Uterus (tissue), 4 donors: Measurements from ENCODE around the gene MAP3K5. TPM values are rescaled to one million over a fixed set of nuclear protein-coding genes. Genes with fewer than 3 reads are reported as not detected.
A peak's percentile ranks its signal among the peaks of the same experiment; 100 is the strongest.

Experiments
- DNase-seq, 2 donors: peaks; one replicate each; pipeline ENCODE4 v3.0.0-alpha.2; 2019 to 2020
- H3K27ac ChIP-seq, 2 donors: fragments of 200-600 bp; sonication (generic); 1 replicate in 1 of 2; 2 replicates in 1 of 2; pipeline ENCODE4 v1.5.1; 2016 to 2018
- H3K27me3 ChIP-seq, 2 donors: fragments of 200-600 bp; sonication (generic); one replicate each; pipeline ENCODE4 v1.5.1; 2018 to 2019; ENCODE audit warnings: control low read depth in 1 of 2
- H3K36me3 ChIP-seq, 2 donors: fragments of 200-600 bp; sonication (generic); one replicate each; pipeline ENCODE4 v1.5.1; 2019; ENCODE audit warnings: control low read depth in 1 of 2
- H3K4me1 ChIP-seq, 2 donors: fragments of 200-600 bp; sonication (generic); one replicate each; pipeline ENCODE4 v1.5.1; 2018 to 2019; ENCODE audit warnings: control low read depth in 1 of 2
- H3K4me3 ChIP-seq, 2 donors: fragments of 200-600 bp; sonication (generic); 1 replicate in 1 of 2; 2 replicates in 1 of 2; pipeline ENCODE4 v1.5.1; 2018 to 2019; ENCODE audit warnings: mild to moderate bottlenecking in 1 of 2
- H3K9me3 ChIP-seq, 2 donors: fragments of 200-600 bp; sonication (generic); one replicate each; pipeline ENCODE4 v1.5.1; 2019; ENCODE audit warnings: control low read depth in 1 of 2
- POLR2A ChIP-seq, 2 donors: fragments of 450-650 bp; IDR thresholded peaks; one replicate each; pipeline ENCODE4 v1.6.1; 2016; ENCODE audit warnings: antibody characterized with exemption in 2 of 2, mild to moderate bottlenecking in 1 of 2, moderate library complexity in 1 of 2
- intact Hi-C: fragments of 100-400 bp; cut with DNase I; formaldehyde crosslinking; loops from one replicate; pipeline ENCODE4 v1.15.1; 2023; ENCODE audit warnings: low total_unique reads
- total RNA-seq, 4 donors: library from RNA; depleted of rRNA in 3 of 4; stranded (reverse); fragments of >200 nt in 3 of 4; gene quantifications; one replicate each; pipeline versions ENCODE4 v1.1.0 to v1.2.4, GENCODE V29; 2014 to 2023
- TF ChIP-seq, protein P1 (sequence below), 4 experiments: fragments of 200-600 bp in 2 of 4; fragments of 450-650 bp in 2 of 4; sonication (generic) in 2 of 4; IDR thresholded peaks; one replicate each; pipeline ENCODE4 v1.5.1; 2016 to 2019; ENCODE audit warnings: antibody characterized with exemption in 4 of 4, mild to moderate bottlenecking in 2 of 4, moderate library complexity in 1 of 4
- donor health status: DM: yes; HTN: yes; CAD: no.

Gene MAP3K5
- total RNA-seq, 4 donors from 2014 or later = 9.5 to 67.1 (median 15.4) TPM

- peak overlapping the region; percentile 75 to 80 for H3K27ac ChIP-seq
- no peaks in the 10 kb centered on the region for H3K9me3 ChIP-seq
- intact Hi-C loops = no loop called here
- TF ChIP-seq, protein P1, sequence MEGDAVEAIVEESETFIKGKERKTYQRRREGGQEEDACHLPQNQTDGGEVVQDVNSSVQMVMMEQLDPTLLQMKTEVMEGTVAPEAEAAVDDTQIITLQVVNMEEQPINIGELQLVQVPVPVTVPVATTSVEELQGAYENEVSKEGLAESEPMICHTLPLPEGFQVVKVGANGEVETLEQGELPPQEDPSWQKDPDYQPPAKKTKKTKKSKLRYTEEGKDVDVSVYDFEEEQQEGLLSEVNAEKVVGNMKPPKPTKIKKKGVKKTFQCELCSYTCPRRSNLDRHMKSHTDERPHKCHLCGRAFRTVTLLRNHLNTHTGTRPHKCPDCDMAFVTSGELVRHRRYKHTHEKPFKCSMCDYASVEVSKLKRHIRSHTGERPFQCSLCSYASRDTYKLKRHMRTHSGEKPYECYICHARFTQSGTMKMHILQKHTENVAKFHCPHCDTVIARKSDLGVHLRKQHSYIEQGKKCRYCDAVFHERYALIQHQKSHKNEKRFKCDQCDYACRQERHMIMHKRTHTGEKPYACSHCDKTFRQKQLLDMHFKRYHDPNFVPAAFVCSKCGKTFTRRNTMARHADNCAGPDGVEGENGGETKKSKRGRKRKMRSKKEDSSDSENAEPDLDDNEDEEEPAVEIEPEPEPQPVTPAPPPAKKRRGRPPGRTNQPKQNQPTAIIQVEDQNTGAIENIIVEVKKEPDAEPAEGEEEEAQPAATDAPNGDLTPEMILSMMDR (IDR thresholded peaks at IDR 0.05) = peak; percentile 58 to 71 (median 62)
- TF ChIP-seq POLR2A (IDR thresholded peaks at IDR 0.05) = no peak
- H3K27me3 ChIP-seq = no peaks in the 10 kb centered on the region
- H3K36me3 ChIP-seq = no peaks in the 10 kb centered on the region
- DNase-seq = no peak
- H3K4me3 ChIP-seq = no peak overlapping the region
- H3K4me1 ChIP-seq = peaks cover 0 to 4% of the 10 kb centered on the region in 2 donors
Observed at GRCh38 chr6:136582711-136583471, 209.4 kb downstream of the MAP3K5 start.

DNA sequence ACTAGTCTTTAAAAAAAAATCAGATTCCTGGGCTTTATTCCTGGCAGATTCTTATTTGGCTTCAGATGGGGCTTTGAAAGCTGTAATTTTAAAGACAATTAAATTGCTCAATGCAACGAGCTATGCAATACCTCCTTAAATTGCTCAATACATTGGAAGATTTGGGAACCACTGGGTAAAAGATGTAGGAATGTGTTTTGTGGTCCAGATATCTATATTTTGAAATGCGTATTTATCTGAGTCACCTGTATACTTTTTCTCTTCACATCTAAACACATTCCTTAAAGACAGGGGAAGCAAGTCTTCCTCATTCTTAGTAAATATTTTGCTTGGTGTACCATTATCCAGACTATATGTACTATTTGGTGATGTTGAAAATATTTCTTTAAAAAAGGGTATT is 212.5 kb downstream of the MAP3K5 start:
- H3K27ac ChIP-seq = no peak overlapping the region
- no peak for TF ChIP-seq POLR2A (IDR thresholded peaks at IDR 0.05)
- TF ChIP-seq, protein P1 (IDR thresholded peaks at IDR 0.05) = no peak
- no peaks in the 10 kb centered on the region for H3K9me3 ChIP-seq
- H3K4me3 ChIP-seq = no peak overlapping the region
- H3K36me3 ChIP-seq = no peaks in the 10 kb centered on the region
- DNase-seq = no peak
- H3K4me1 ChIP-seq = no peaks in the 10 kb centered on the region
- intact Hi-C loops = no loop called here
- H3K27me3 ChIP-seq = no peaks in the 10 kb centered on the region

DNA sequence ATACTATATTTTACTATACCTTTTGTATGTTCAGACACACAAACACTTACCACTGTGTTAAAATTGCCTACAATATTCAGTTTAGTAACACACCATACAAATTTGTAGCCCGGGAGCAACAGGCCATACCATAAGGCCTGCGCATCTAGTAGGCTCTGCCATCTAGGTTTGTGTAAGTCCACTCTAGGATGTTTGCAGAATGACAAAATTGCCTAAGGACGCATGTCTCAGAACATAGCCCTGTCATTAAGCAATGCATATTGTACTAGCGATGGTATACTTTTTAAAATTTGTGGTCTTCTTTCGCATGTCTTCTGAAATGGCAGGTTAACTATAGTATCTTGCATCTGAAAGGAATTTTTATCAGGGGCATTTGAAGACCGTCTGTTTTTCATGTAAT is 215.5 kb downstream of the MAP3K5 start:
- DNase-seq = no peak
- Histone ChIP-seq H3K36me3 (no peaks in the 10 kb centered on the region), H3K4me3 (no peak overlapping the region), H3K9me3 (no peaks in the 10 kb centered on the region), H3K27me3 (no peaks in the 10 kb centered on the region), H3K27ac (no peak overlapping the region), H3K4me1 (no peaks in the 10 kb centered on the region)
- TF ChIP-seq, protein P1 (IDR thresholded peaks at IDR 0.05) = no peak
- no peak for TF ChIP-seq POLR2A (IDR thresholded peaks at IDR 0.05)
- intact Hi-C loops = no loop called here

- Histone ChIP-seq H3K4me1 (no peaks in the 10 kb centered on the region), H3K36me3 (no peaks in the 10 kb centered on the region), H3K4me3 (no peak overlapping the region), H3K9me3 (no peaks in the 10 kb centered on the region), H3K27me3 (no peaks in the 10 kb centered on the region), H3K27ac (no peak overlapping the region)
- intact Hi-C loops = no loop called here
- DNase-seq = no peak
- no peak for TF ChIP-seq POLR2A (IDR thresholded peaks at IDR 0.05)
- TF ChIP-seq, protein P1 (IDR thresholded peaks at IDR 0.05) = no peak
Observed at GRCh38 chr6:136571496-136571895, 220.8 kb downstream of the MAP3K5 start.

- intact Hi-C loops = no loop called here
- Histone ChIP-seq H3K36me3 (no peaks in the 10 kb centered on the region), H3K27me3 (no peaks in the 10 kb centered on the region), H3K4me1 (no peaks in the 10 kb centered on the region), H3K27ac (no peak overlapping the region), H3K4me3 (no peak overlapping the region), H3K9me3 (no peaks in the 10 kb centered on the region)
- no peak for DNase-seq
- no peak for TF ChIP-seq POLR2A (IDR thresholded peaks at IDR 0.05)
- TF ChIP-seq, protein P1 (IDR thresholded peaks at IDR 0.05) = no peak
Observed at GRCh38 chr6:136571065-136571464, 221.2 kb downstream of the MAP3K5 start.
